Caco-2 (cell line): ENCODE measurements around the gene IMMP2L. TPM values are rescaled to one million over a fixed set of nuclear protein-coding genes. Genes with fewer than 3 reads are reported as not detected.
A peak's percentile ranks its signal among the peaks of the same experiment; 100 is the strongest.

Experiments used
- BruUV-seq: library from RNA; stranded (reverse); fragments of 400-500 nt; replicated peaks from 2 replicates; lab custom pipeline; 2021; lab: Mats Ljungman, UMichigan
- CTCF ChIA-PET: fragments of 300-600 bp; sonication (Branson Sonifier 250); formaldehyde crosslinking; loops from one replicate; lab custom pipeline; 2022; ENCODE audit warnings: antibody characterized with exemption; lab: Charles Lee
- POLR2A ChIA-PET: fragments of 300-600 bp; sonication (Branson Sonifier 250); formaldehyde crosslinking; loops from one replicate; lab custom pipeline; 2022; ENCODE audit warnings: antibody characterized with exemption; lab: Charles Lee
- DNase-seq, 2 experiments: peaks; one replicate each; pipeline versions ENCODE4 v3.0.0 to v3.0.0-alpha.2; 2020 to 2022
- H3K27me3 ChIP-seq: replicated peaks from 2 replicates; pipeline ENCODE4 v1.6.0; 2011; ENCODE audit warnings: low read length; ENCODE audit not compliant: control insufficient read depth, insufficient read depth
- H3K36me3 ChIP-seq: 2 replicates; pipeline ENCODE4 v1.5.1; 2011; ENCODE audit warnings: low read length; ENCODE audit not compliant: control insufficient read depth, insufficient read depth
- H3K4me1 ChIP-seq: fragments of 250-450 bp; sonication (Bioruptor Pico); 2 replicates; pipeline ENCODE4 v1.5.1; 2020; ENCODE audit warnings: mild to moderate bottlenecking
- H3K4me3 ChIP-seq: 2 replicates; pipeline ENCODE4 v1.5.1; 2011; ENCODE audit warnings: low read depth, mild to moderate bottlenecking, control low read depth, low read length
- H3K9me3 ChIP-seq: fragments of 250-450 bp; sonication (Bioruptor Pico); 2 replicates; pipeline ENCODE4 v1.5.1; 2020; ENCODE audit warnings: mild to moderate bottlenecking, moderate library complexity
- H3K27ac Mint-ChIP-seq: one replicate; pipeline ENCODE4 v1.8.0; 2022; ENCODE audit warnings: mixed read lengths; ENCODE audit not compliant: unreplicated experiment
- H3K27me3 Mint-ChIP-seq: one replicate; pipeline ENCODE4 v1.8.0; 2022; ENCODE audit warnings: mixed read lengths; ENCODE audit not compliant: insufficient read depth, unreplicated experiment
- H3K36me3 Mint-ChIP-seq: one replicate; pipeline ENCODE4 v1.8.0; 2022; ENCODE audit warnings: mild to moderate bottlenecking, mixed read lengths; ENCODE audit not compliant: insufficient read depth, unreplicated experiment
- H3K4me1 Mint-ChIP-seq: one replicate; pipeline ENCODE4 v1.8.0; 2022; ENCODE audit warnings: low read depth, mixed read lengths; ENCODE audit not compliant: unreplicated experiment
- H3K4me3 Mint-ChIP-seq: one replicate; pipeline ENCODE4 v1.8.0; 2022; ENCODE audit warnings: mild to moderate bottlenecking, moderate library complexity, mixed read lengths; ENCODE audit not compliant: unreplicated experiment
- H3K9me3 Mint-ChIP-seq: one replicate; pipeline ENCODE4 v1.8.0; 2022; ENCODE audit warnings: mixed read lengths; ENCODE audit not compliant: unreplicated experiment
- intact Hi-C: fragments of 100-400 bp; cut with micrococcal nuclease; formaldehyde crosslinking; loops from one replicate; pipeline ENCODE4 v1.10.0; 2022; ENCODE audit not compliant: unreplicated experiment
- total RNA-seq: library from RNA; stranded (reverse); gene quantifications from 2 replicates; pipeline ENCODE4 v1.2.3, GENCODE V29; 2022
- TF ChIP-seq, protein P1 (sequence below), 2 experiments: fragments of 200-600 bp in 1 of 2; IDR thresholded peaks; 1 replicate in 1 of 2; 2 replicates in 1 of 2; pipeline versions ENCODE4 v1.5.1 to v1.8.0; 2011 to 2022; ENCODE audit warnings: antibody characterized with exemption in 1 of 2, control low read depth in 1 of 2, inconsistent platforms in 1 of 2, low read depth in 1 of 2, low read length in 1 of 2, mild to moderate bottlenecking in 1 of 2, moderate library complexity in 1 of 2; ENCODE audit not compliant: insufficient read depth in 1 of 2, severe bottlenecking in 1 of 2, unreplicated experiment in 1 of 2

Gene IMMP2L
- total RNA-seq, 1 experiment from 2014 or later, result 9.5 TPM

DNA sequence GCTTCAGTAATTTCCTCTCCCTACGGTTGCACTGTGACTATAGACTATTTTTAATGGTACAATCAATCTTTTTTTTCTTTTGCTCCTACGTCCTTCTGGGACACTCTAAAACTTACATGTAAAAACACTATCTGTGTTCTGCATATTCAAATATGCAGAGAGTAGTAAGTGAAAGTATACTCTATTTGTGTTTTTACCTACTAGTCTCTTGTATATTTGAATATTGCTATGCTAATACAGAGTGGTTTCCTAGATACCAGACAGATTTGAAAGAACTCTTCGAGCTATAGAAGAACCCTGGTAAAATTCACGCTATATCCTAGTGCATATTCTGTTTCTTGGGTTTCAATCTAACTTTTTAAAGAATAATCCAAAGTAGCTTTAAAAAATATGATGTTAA is 672.2 kb downstream of the IMMP2L start:
- no TSS peak for BruUV-seq
- no peaks in the 10 kb centered on the region for H3K9me3 Mint-ChIP-seq
- intact Hi-C loops, result no loop called here

GRCh38 chr7:110889335-110889734 is 673.0 kb downstream of the IMMP2L start:
- Mint-ChIP-seq H3K27ac (no peak overlapping the region), H3K36me3 (no peaks in the 10 kb centered on the region), H3K4me3 (no peak overlapping the region), H3K27me3 (no peaks in the 10 kb centered on the region), H3K9me3 (no peaks in the 10 kb centered on the region), H3K4me1 (no peaks in the 10 kb centered on the region)
- Histone ChIP-seq H3K4me3 (no peak overlapping the region), H3K4me1 (no peaks in the 10 kb centered on the region), H3K27me3 (no peaks in the 10 kb centered on the region), H3K9me3 (no peaks in the 10 kb centered on the region), H3K36me3 (no peaks in the 10 kb centered on the region)
- POLR2A ChIA-PET, result no interaction called here
- no TSS peak for BruUV-seq
- TF ChIP-seq, protein P1, sequence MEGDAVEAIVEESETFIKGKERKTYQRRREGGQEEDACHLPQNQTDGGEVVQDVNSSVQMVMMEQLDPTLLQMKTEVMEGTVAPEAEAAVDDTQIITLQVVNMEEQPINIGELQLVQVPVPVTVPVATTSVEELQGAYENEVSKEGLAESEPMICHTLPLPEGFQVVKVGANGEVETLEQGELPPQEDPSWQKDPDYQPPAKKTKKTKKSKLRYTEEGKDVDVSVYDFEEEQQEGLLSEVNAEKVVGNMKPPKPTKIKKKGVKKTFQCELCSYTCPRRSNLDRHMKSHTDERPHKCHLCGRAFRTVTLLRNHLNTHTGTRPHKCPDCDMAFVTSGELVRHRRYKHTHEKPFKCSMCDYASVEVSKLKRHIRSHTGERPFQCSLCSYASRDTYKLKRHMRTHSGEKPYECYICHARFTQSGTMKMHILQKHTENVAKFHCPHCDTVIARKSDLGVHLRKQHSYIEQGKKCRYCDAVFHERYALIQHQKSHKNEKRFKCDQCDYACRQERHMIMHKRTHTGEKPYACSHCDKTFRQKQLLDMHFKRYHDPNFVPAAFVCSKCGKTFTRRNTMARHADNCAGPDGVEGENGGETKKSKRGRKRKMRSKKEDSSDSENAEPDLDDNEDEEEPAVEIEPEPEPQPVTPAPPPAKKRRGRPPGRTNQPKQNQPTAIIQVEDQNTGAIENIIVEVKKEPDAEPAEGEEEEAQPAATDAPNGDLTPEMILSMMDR (IDR thresholded peaks at IDR 0.05; ENCODE audit: insufficient read depth in 1 of 2, low read depth in 1 of 2, low read length in 1 of 2, severe bottlenecking in 1 of 2, unreplicated experiment in 1 of 2), result no peak
- CTCF ChIA-PET, result no interaction called here
- intact Hi-C loops, result no loop called here
- DNase-seq, result peak in 1 of 2 experiments; percentile 7

More for the DNA sequence above, 672.2 kb downstream of the IMMP2L start:
- Histone ChIP-seq H3K27me3 (no peaks in the 10 kb centered on the region), H3K36me3 (no peaks in the 10 kb centered on the region), H3K4me1 (no peaks in the 10 kb centered on the region), H3K4me3 (no peak overlapping the region), H3K9me3 (no peaks in the 10 kb centered on the region)
- ChIA-PET CTCF (no interaction called here), POLR2A (no interaction called here)
- H3K4me1 Mint-ChIP-seq, result no peaks in the 10 kb centered on the region
- H3K27me3 Mint-ChIP-seq, result peaks cover 2% of the 10 kb centered on the region
- no peak for DNase-seq
- no peaks in the 10 kb centered on the region for H3K36me3 Mint-ChIP-seq
- H3K27ac Mint-ChIP-seq, result no peak overlapping the region
- TF ChIP-seq, protein P1 (IDR thresholded peaks at IDR 0.05; ENCODE audit: insufficient read depth in 1 of 2, low read depth in 1 of 2, low read length in 1 of 2, severe bottlenecking in 1 of 2, unreplicated experiment in 1 of 2), result no peak
- no peak overlapping the region for H3K4me3 Mint-ChIP-seq

GRCh38 chr7:110888641-110889040 is 673.7 kb downstream of the IMMP2L start:
- Mint-ChIP-seq H3K27me3 (no peaks in the 10 kb centered on the region), H3K27ac (no peak overlapping the region), H3K9me3 (no peaks in the 10 kb centered on the region), H3K4me1 (no peaks in the 10 kb centered on the region), H3K4me3 (no peak overlapping the region), H3K36me3 (no peaks in the 10 kb centered on the region)
- intact Hi-C loops, result no loop called here
- H3K4me1 ChIP-seq, result no peaks in the 10 kb centered on the region
- no peaks in the 10 kb centered on the region for H3K27me3 ChIP-seq
- no peak for DNase-seq
- BruUV-seq, result no TSS peak
- ChIA-PET POLR2A (no interaction called here), CTCF (no interaction called here)
- no peaks in the 10 kb centered on the region for H3K9me3 ChIP-seq
- H3K4me3 ChIP-seq, result no peak overlapping the region
- TF ChIP-seq, protein P1 (IDR thresholded peaks at IDR 0.05; ENCODE audit: insufficient read depth in 1 of 2, low read depth in 1 of 2, low read length in 1 of 2, severe bottlenecking in 1 of 2, unreplicated experiment in 1 of 2), result no peak
- H3K36me3 ChIP-seq, result no peaks in the 10 kb centered on the region
